ENCODE measurements around the gene MECP2.

DNA sequence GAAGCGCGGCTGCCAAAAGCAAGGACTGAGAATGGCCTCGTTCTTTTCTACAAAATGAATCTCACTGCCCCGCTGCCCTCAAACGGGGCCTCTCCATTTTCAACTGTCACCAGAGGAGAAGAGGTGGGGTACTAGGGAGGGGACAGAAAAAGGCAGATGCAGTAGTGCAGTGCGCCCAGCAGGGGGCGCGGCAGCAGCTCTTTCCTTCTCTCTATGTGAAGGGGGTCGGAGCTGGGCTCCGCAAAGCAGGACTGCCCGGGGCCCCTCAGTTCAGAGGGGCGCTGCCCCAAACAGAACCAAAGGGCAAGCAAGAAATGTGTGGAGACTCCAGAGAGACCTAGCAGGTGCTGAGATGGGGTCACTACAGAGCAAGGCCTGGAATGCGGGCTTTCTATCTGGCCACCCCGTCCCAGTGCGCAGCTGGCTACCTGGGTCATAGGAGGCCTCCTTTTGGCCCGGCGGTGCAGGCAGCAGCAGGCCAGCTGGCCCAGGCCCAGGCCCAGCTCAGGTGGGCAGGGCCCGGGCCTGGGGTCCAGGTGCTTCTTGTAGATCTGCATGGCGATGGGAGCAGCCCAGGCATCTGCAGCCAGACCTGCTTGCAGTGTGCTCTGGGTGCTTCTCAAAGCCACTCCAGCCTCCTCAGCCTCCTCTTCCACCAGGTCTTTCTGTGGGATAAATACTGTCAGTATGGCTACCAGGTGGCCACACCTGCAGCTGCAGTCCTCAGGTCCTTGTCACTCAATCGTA is 83.7 kb downstream of the MECP2 start:
- TF ChIP-seq, protein P1, sequence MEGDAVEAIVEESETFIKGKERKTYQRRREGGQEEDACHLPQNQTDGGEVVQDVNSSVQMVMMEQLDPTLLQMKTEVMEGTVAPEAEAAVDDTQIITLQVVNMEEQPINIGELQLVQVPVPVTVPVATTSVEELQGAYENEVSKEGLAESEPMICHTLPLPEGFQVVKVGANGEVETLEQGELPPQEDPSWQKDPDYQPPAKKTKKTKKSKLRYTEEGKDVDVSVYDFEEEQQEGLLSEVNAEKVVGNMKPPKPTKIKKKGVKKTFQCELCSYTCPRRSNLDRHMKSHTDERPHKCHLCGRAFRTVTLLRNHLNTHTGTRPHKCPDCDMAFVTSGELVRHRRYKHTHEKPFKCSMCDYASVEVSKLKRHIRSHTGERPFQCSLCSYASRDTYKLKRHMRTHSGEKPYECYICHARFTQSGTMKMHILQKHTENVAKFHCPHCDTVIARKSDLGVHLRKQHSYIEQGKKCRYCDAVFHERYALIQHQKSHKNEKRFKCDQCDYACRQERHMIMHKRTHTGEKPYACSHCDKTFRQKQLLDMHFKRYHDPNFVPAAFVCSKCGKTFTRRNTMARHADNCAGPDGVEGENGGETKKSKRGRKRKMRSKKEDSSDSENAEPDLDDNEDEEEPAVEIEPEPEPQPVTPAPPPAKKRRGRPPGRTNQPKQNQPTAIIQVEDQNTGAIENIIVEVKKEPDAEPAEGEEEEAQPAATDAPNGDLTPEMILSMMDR (optimal IDR thresholded peaks at IDR 0.05 in 1 of 3, IDR thresholded peaks at IDR 0.05 in 1 of 3, conservative IDR thresholded peaks at IDR 0.05 in 1 of 3; ENCODE audit: extremely low read depth in 1 of 3, insufficient read depth in 2 of 3, low read length in 3 of 3): peak in 2 of 3 experiments; percentile 82 to 84
- TF ChIP-seq EZH2 (IDR thresholded peaks at IDR 0.05; ENCODE audit: low read length): no peak

All from keratinocyte (primary cell).